NCI-H2107 treated with DMSO at 0.1 percent for 48 hours (cell line): ENCODE results near the gene CDK15.

Experiments
- DNase-seq: peaks from one replicate; lab custom pipeline; 2025; ENCODE audit not compliant: unreplicated experiment; lab: John Stamatoyannopoulos, UW

The CDK15 gene

DNA sequence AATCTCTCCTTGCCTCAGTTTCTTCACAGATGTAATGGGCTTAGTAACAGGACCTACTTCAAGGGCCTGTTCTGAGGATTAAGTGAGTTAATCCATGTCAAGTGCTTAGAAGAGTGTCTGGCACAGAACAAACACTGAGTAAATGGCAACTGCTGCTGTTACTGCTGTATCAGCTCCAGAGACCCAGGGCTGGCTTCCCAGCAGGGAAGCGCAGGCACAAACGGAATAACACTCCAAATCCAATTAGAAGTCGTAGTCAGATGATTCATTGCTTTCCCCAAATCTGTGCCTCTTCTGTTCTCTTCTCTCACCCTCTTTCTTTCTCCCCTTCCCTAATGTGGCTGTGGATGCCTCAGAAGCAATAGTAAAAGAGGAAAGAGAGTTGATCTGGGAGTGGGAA is 126.2 kb downstream of the CDK15 start:
- DNase-seq, result no peak

DNA sequence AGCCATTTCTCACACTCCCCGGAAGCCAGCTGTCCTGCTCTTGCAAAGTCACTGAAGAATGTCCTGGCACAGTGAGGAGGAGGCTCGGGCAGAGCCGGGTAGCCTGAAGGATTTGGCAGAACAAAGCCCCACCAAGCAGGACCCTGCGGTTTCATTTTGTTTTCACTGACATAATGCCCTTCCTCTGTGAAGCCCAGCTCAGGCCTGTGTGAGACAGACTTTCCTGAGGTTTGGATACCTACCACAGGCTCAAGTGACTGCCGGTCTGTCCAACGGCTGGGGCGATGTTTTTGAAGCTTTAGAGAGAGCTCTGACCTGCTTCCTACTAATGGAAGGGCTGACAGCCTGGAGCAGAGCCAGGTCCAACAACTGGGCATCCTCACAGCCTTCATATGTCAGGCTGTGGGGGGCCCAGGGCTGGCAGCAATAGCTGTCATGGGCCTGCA is 127.5 kb downstream of the CDK15 start:
- DNase-seq, result no peak

DNA sequence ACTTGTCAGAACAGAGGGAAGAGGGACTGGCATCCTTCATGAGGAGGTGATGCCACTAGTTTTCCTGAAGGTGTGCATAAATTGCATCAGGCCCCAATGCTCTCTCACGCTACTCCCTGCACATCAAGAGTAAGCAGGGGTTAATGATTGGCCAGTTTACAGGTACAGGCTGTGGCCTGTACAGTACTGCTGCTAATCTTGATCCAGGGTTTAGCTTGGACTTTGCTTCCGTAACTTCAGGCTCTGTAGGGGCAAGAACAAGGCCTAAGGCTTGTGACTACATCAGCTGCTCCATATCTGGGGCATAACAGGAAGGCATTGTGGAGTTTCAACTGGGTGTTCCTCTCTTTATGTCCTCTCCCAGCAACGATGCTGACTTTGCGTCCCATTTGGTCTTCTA is 130.5 kb downstream of the CDK15 start:
- no peak for DNase-seq

DNA sequence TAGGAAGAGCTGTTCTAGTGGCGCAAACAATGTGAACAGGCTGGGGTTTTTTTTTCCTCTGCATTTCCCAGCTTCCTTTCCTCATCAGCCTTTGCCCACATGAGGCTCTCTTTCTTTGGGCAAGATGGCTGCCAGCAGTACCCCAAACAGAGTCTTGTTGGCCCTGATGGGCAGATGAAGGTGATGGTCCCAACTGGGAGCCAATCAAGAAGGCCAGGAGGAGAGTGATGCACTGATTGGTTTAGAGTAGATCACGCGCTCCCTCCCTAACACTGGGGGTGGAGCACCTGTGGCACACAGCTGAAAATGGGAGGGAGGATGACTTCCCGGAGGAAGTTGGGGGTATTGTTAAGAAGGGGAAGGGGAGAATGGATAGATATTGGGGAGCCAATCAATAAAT is 131.0 kb downstream of the CDK15 start:
- no peak for DNase-seq

DNA sequence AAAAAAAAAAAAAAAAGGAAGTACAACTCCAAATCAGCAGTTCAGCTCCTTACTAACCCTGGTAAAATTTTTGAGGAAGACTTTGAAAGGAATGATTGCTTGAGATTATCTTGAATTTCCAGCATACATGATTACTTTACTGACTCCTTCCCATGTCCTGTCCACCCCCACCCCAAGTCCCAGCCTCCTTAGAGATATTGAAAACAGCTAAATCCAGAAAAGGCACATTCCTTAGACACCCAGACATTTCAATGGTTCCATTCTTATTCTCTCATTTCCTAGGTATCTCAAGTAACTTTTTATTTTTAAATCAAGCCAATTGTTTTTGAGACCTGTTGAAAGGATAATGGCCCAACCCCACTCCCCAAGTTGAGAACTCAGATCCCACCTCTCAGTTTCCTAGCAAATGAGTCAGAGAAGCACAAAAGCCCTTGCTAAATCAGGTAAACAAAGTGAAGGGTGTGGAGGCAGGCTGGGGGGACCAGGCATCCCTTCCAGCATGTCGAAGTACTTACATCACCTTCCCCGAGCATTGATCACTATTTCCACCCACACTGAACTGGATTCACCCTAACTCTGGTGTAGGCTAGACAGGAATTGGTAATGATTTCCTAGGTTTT is 131.9 kb downstream of the CDK15 start:
- DNase-seq, result no peak

DNA sequence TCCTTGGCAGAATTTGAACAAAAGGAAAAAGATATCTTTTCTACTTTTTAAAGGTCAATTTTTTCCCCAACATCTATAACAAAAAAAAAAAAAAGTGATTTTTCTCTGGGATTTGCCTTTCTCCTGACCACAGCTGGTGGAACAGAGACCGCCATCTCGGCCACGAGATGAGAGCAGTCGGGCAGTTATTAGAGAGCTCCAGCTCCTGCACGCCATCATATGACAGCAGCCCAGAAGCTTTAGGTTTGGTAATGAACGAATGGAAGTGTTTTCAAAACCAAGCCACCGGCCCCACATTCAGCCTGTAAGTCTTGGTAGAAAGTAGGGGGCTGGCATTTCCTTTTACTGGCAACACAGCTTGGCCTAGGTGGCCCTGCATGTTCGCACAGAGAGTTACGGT is 132.4 kb downstream of the CDK15 start:
- DNase-seq, result no peak

DNA sequence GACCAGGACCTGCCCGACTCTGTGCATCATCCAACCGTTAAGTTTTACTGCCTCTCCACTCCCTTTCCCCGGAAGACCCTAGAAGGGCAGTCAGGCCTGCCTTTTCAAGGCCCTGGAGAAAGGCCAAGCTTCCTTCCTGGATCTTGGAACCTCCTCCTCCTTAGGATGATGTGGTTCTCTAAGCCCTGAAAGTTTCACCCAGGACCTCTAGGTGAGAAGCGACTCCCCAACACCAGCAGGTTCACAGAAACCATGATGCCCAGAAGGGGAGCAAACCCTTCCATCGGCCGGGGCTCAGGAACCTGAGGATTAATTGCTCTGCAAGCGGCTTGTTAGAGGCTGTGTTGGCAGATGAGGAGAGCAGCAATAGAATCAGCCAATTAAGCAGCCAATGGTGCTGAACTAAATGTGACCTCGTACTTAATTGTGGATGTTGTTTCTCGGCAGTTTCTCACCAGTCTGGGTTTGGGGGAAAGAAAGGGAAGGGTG is 133.2 kb downstream of the CDK15 start:
- DNase-seq, result no peak

DNA sequence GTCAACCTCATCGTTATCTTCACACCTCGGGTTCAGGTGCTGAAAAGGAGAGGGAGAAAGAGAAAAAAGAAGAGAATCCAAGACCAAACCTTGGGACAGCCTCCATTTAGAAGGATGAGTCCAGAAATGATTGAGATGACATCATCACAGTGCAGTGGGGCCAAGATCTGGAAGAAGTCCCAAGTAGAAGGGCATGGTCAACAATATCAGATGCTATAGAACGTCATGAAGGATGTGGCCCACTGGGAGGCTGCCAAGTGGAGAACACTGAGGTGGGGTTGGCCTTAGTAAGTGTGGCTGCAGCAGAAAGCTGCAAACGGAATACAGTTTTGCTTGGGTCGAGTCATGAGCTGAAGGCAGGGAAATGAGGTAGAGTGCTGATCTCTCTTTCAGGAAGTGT is 136.2 kb downstream of the CDK15 start:
- DNase-seq, result no peak
